ENCODE measurements around the gene ABCC2. TPM values are rescaled to one million over a fixed set of nuclear protein-coding genes. Genes with fewer than 3 reads are reported as not detected.

ABCC2 gene
- total and polyA plus RNA-seq, 2 of the 4 experiments (the other 2 are of a cell fraction), result 0.21 to 0.36 TPM

DNA sequence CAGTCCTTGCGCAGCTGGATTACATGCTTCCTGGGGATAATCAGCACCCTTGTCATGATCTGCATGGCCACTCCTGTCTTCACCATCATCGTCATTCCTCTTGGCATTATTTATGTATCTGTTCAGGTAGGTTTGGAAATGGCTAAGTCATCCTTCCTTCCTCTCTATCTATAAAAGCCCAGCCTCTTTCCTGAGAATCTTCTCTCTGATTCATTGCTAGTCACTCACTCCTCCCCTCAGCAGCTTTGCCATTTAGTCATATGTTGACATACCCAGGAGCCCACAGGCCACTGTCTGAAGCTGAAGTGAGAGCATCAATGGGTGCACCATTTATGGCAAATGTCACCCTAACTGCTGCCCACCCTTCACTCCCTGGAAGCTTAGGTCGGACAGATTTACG is 52.0 kb downstream of the ABCC2 start:
- H3K23ac ChIP-seq (ENCODE audit: low read depth, low read length), result peak overlapping the region; percentile 79
- ChIA-PET CTCF (interaction anchor here (1.4 kb wide), 1 partner anchor 15 kb away, joined by 3 read pairs; no protein-coding TSS in a partner anchor), POLR2A (ENCODE audit: unreplicated experiment) (no interaction called here)
- BruUV-seq (replicated peaks), result no TSS peak
- H3K79me1 ChIP-seq (ENCODE audit: low read depth in 1 of 2, low read length in 2 of 2), result no peaks in the 10 kb centered on the region; a peak in 1 of 4 replicates
- no peaks in the 10 kb centered on the region for H3K9me3 ChIP-seq (ENCODE audit: control insufficient read depth, insufficient read depth, low read length)
- H3K27ac ChIP-seq (ENCODE audit: insufficient read depth, low read length), result peak overlapping the region; percentile 27; the same call in 1 of the 2 replicates
- H2BK5ac ChIP-seq (ENCODE audit: low read depth, low read length, poor library complexity, severe bottlenecking), result peak overlapping the region; percentile 97
- in situ Hi-C loops (cut with MboI; ENCODE audit: low sequenced_read_pairs), result loop anchor here (5.0 kb wide), 1 partner anchor 92 kb away; no protein-coding TSS in a partner anchor
- DNase-seq (peak; percentile 89), ATAC-seq (ENCODE audit: low read depth) (peak; percentile 95)
- no peaks in the 10 kb centered on the region for H4K20me1 ChIP-seq (ENCODE audit: insufficient read depth, low read length)
- H4K8ac ChIP-seq (ENCODE audit: low read depth in 2 of 2, low read length in 2 of 2), result peak overlapping the region; percentile 63 to 93; a peak in 3 of 4 replicates
- H3K4ac ChIP-seq (ENCODE audit: low read depth, low read length), result peak overlapping the region; percentile 95
- H2BK20ac ChIP-seq (ENCODE audit: low read depth, low read length), result peak overlapping the region; percentile 96
- H2BK15ac ChIP-seq (ENCODE audit: low read depth, low read length), result peak overlapping the region; percentile 98
- peak overlapping the region; percentile 79 for H4K91ac ChIP-seq (ENCODE audit: insufficient read depth, low read depth, low read length)
- peak overlapping the region; percentile 78 for H2AK9ac ChIP-seq (replicated peaks; ENCODE audit: low read depth, low read length, poor library complexity)
- H3K4me1 ChIP-seq (ENCODE audit: control insufficient read depth, insufficient read depth, low read length), result peaks cover 11% of the 10 kb centered on the region
- H3K9ac ChIP-seq (ENCODE audit: low read depth, low read length), result no peak overlapping the region
- H3K18ac ChIP-seq (ENCODE audit: low read depth, low read length), result peak overlapping the region; percentile 89; the same call in 1 of the 2 replicates
- peak overlapping the region; percentile 95 for H2BK120ac ChIP-seq (ENCODE audit: low read depth, low read length)
- no CpG with 5 or more reads among the region's 4 CpGs for WGBS, 2 experiments (ENCODE audit: extremely low coverage in 2 of 2, insufficient read length in 1 of 2)
- H3K56ac ChIP-seq (ENCODE audit: extremely low read depth, insufficient read depth, low read length), result no peak overlapping the region
- H3K27me3 ChIP-seq (ENCODE audit: control insufficient read depth, insufficient read depth, low read length), result no peaks in the 10 kb centered on the region
- H3K4me2 ChIP-seq (ENCODE audit: low read depth, low read length), result no peak overlapping the region; the same call in 1 of the 2 replicates
- H3K4me3 ChIP-seq (ENCODE audit: insufficient read depth, low read depth, low read length), result no peak overlapping the region
- intact Hi-C loops (cut with micrococcal nuclease), result loop anchor here (5.0 kb wide), 2 partner anchors 52 to 102 kb away; partner anchors contain the start of genes ABCC2, COX15 and CUTC
- TF ChIP-seq, protein P1, sequence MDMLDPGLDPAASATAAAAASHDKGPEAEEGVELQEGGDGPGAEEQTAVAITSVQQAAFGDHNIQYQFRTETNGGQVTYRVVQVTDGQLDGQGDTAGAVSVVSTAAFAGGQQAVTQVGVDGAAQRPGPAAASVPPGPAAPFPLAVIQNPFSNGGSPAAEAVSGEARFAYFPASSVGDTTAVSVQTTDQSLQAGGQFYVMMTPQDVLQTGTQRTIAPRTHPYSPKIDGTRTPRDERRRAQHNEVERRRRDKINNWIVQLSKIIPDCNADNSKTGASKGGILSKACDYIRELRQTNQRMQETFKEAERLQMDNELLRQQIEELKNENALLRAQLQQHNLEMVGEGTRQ (IDR thresholded peaks at IDR 0.05; ENCODE audit: low read depth, low read length), result no peak
- TF ChIP-seq, protein P2, sequence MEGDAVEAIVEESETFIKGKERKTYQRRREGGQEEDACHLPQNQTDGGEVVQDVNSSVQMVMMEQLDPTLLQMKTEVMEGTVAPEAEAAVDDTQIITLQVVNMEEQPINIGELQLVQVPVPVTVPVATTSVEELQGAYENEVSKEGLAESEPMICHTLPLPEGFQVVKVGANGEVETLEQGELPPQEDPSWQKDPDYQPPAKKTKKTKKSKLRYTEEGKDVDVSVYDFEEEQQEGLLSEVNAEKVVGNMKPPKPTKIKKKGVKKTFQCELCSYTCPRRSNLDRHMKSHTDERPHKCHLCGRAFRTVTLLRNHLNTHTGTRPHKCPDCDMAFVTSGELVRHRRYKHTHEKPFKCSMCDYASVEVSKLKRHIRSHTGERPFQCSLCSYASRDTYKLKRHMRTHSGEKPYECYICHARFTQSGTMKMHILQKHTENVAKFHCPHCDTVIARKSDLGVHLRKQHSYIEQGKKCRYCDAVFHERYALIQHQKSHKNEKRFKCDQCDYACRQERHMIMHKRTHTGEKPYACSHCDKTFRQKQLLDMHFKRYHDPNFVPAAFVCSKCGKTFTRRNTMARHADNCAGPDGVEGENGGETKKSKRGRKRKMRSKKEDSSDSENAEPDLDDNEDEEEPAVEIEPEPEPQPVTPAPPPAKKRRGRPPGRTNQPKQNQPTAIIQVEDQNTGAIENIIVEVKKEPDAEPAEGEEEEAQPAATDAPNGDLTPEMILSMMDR (conservative IDR thresholded peaks at IDR 0.05; ENCODE audit: low read depth, low read length), result no peak
- TF ChIP-seq MAFK (IDR thresholded peaks at IDR 0.05; ENCODE audit: low read depth, low read length) (peak; percentile 47; the same call in 1 of the 2 replicates), NFE2L2 (IDR thresholded peaks at IDR 0.05; ENCODE audit: low read depth, low read length) (peak; percentile 77), CEBPB (IDR thresholded peaks at IDR 0.05; ENCODE audit: low read depth, low read length) (peak; percentile 41; the same call in 1 of the 2 replicates), FOS (IDR thresholded peaks at IDR 0.05; ENCODE audit: low read depth, low read length) (peak; percentile 75)
- TF ChIP-seq, protein P3, sequence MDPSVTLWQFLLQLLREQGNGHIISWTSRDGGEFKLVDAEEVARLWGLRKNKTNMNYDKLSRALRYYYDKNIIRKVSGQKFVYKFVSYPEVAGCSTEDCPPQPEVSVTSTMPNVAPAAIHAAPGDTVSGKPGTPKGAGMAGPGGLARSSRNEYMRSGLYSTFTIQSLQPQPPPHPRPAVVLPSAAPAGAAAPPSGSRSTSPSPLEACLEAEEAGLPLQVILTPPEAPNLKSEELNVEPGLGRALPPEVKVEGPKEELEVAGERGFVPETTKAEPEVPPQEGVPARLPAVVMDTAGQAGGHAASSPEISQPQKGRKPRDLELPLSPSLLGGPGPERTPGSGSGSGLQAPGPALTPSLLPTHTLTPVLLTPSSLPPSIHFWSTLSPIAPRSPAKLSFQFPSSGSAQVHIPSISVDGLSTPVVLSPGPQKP (IDR thresholded peaks at IDR 0.05; ENCODE audit: borderline replicate concordance, low read depth, low read length), result no peak
- dilution Hi-C loops (cut with HindIII; ENCODE audit: low sequenced_read_pairs, unreplicated experiment), result no loop called here
- peak overlapping the region; percentile 96 for H3K14ac ChIP-seq (replicated peaks; ENCODE audit: low read depth, low read length)
- H3K36me3 ChIP-seq (ENCODE audit: control insufficient read depth, insufficient read depth, low read length), result no peaks in the 10 kb centered on the region
- H4K5ac ChIP-seq (ENCODE audit: low read depth, low read length), result peak overlapping the region; percentile 74; the same call in 1 of the 2 replicates
- H2AFZ ChIP-seq (replicated peaks; ENCODE audit: low read length, poor library complexity), result peak overlapping the region; percentile 87
- peaks cover 14% of the 10 kb centered on the region; the same call in 1 of the 2 replicates for H3K9me1 ChIP-seq (ENCODE audit: insufficient read depth, low read length)
- peak overlapping the region; percentile 95 for H2AK5ac ChIP-seq (ENCODE audit: low read depth, low read length)

Data from IMR-90 (cell line).